Astrocyte of the cerebellum (primary cell): ENCODE results near the gene PIAS2.

Experiments
- DNase-seq: peaks from one replicate; pipeline ENCODE4 v3.0.0-alpha.2; 2011; ENCODE audit warnings: low read depth
- H3K4me3 ChIP-seq: 2 replicates; pipeline ENCODE4 v1.5.1; 2011; ENCODE audit warnings: mild to moderate bottlenecking, low read depth, low read length, moderate library complexity
- in situ Hi-C: cut with HindIII; loops from 2 replicates; pipeline ENCODE4 v1.10.0; 2017; ENCODE audit warnings: low sequenced_read_pairs
- TF ChIP-seq, protein P1 (sequence below): IDR thresholded peaks from 2 replicates; pipeline ENCODE4 v1.5.1; 2012; ENCODE audit warnings: low read length, low read depth, moderate library complexity, mild to moderate bottlenecking; ENCODE audit errors: missing control alignments

The PIAS2 gene

DNA sequence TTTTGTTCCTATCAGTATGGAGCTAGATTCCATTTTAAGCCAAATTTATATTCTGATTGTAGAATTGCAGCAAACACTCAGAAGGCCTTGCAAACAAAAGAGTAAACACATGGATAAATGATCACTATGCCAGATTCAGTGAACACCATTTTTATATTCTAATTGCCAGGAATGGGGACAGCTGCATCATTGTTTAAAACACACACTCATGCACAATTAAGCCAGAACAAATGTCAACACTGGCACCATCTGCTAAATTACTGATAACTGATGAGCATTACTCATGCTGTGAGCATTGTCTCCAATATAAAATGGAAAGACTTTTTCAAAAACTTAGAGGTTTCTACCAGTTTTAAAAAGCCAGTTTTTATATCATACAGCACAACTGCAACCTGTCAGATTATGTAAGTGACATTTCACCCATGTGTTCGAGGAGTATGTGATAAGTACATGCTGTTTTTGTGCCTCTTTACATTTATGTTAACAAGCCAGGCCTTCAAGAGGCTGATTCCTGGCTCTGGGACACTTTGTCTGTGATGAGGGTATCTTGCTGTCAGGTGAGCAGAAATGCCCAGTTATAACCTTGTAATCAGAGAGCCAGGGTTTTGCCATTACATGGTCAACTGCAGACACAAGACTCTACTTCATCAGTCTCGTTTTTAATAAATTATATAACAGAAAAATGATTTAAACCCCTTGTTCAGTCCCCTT, 156.1 kb downstream of the PIAS2 start:
- TF ChIP-seq, protein P1, sequence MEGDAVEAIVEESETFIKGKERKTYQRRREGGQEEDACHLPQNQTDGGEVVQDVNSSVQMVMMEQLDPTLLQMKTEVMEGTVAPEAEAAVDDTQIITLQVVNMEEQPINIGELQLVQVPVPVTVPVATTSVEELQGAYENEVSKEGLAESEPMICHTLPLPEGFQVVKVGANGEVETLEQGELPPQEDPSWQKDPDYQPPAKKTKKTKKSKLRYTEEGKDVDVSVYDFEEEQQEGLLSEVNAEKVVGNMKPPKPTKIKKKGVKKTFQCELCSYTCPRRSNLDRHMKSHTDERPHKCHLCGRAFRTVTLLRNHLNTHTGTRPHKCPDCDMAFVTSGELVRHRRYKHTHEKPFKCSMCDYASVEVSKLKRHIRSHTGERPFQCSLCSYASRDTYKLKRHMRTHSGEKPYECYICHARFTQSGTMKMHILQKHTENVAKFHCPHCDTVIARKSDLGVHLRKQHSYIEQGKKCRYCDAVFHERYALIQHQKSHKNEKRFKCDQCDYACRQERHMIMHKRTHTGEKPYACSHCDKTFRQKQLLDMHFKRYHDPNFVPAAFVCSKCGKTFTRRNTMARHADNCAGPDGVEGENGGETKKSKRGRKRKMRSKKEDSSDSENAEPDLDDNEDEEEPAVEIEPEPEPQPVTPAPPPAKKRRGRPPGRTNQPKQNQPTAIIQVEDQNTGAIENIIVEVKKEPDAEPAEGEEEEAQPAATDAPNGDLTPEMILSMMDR = no peak
- in situ Hi-C loops = loop anchor here (5.0 kb wide), 1 partner anchor 46 kb away; no protein-coding TSS in a partner anchor

DNA sequence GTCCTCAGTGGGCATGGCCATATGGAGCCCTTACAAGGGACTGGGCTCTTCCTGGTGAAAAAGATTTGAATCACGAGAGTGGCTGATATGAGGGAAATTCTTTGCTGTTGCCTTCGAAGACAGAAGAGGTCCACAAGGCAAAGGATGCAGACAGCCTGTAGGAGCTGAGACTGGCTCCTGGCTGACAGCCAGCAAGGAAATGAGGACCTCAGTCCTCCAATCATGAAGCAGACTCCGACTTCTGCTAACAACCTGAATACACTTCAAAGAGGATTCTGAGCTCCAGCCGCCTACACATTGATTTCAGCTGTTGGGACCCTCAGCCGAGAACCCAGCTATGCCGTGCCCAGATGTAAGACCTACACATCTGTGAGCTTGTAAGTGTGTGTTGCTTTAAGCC, 157.4 kb downstream of the PIAS2 start:
- TF ChIP-seq, protein P1 = no peak
- H3K4me3 ChIP-seq = no peak overlapping the region
- in situ Hi-C loops = loop anchor here (5.0 kb wide), 1 partner anchor 47 kb away; no protein-coding TSS in a partner anchor
- no peak for DNase-seq

More for the DNA sequence above, 156.1 kb downstream of the PIAS2 start:
- no peak for DNase-seq
- no peak overlapping the region for H3K4me3 ChIP-seq

DNA sequence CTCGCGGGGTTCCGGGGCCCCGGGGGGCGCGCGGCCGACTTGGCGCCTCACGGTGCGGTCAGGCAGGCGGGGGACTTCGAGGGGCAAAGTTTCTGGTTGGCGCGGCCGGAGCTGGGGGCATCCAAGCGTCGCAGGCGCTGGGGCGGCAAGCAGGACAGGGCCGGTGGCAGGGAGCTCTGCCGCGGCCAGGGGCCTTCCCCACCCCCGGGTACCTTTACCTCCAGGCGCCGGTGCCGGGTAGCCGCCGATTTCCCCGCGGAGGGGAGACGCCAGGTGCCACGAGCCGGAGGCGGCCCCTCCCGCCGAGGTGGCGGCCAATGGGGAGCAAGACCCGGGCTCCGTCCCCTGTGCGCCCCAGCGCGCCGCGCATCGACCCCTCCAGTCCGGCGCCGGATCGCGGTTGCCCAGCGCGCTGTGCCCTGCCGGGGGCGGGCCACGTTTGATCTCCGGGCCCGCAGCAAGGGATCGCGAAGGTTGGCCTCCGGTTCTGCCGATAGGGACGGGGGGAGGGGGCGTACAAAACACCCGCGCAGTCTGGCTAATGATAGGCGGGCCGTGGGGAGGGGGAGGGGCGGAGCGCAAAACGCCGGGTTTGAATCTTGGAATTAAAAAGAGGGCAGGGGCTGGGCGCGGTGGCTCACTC, 160.6 kb downstream of the PIAS2 start, which contains the start of gene ST8SIA5:
Gene ST8SIA5, minus strand, starts transcription at position 495 of the 643 bp plus-strand sequence. CDS start 545 bp downstream, outside the sequence.
- in situ Hi-C loops = no loop called here
- DNase-seq = no peak
- TF ChIP-seq, protein P1 = no peak
- H3K4me3 ChIP-seq = peak within 1 kb of the TSS; percentile 53

DNA sequence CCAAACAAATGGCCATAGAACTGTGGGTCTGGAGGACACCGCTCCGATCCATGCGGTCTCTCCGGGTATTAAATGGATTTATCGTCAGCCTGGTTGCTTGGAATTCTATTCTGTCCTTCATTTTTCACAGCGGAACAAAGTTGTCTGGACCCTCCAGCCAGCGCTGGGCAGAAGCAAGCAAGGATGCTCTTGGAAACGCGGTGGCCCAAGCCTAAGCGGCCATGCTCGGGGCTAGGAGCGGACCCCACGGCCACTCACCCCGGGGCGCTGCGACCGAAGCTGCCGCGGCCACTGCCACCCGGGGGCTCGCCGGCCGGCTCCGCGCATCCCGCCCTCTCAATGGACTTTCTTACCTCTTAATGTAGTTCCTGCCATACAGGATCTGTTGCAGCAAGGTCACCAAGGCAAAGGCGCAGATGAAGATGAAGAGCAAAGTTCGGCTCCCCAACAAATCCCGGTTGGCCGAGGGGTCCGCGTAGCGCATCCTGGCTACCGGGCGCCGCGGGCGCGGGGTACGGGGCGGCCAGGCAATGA, 161.2 kb downstream of the PIAS2 start:
- peak overlapping the region; percentile 53 for H3K4me3 ChIP-seq
- no peak for DNase-seq
- TF ChIP-seq, protein P1 = no peak
- in situ Hi-C loops = no loop called here

DNA sequence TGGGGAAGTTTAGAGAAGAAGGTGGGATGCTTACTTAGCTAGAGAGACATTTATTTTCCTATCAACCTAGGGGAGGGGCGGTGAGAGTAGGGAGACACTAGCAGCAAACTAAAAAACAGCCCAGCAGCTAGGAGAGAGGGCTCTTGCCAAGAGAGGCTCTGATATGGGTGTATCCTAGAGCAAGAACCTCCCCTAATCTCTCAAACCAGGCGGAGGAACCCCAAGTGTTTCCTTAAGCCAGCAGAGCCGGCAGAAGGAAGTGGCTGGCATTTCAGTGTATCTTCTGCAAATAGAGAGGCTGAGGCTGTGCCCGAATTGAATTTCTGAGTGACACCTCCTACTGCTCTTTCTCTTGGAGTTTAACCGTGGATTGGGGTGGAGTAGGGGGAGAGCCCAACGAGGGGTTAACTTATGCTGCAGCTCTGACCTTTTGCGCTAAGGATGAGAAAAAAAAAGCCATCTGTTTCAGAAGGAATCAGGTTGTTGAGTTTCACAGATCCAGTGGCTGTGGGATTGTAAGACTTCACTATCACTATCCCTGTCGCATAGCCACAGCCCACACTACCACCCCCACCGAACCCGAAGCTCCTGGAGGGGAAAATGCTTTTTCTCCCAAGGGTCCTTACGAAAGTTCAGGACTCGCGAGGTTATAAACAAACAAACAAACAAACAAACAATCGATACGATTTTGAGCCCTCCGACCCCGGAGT, 161.8 kb downstream of the PIAS2 start:
- H3K4me3 ChIP-seq = peak overlapping the region; percentile 53
- TF ChIP-seq, protein P1 = no peak
- DNase-seq = no peak
- in situ Hi-C loops = no loop called here

DNA sequence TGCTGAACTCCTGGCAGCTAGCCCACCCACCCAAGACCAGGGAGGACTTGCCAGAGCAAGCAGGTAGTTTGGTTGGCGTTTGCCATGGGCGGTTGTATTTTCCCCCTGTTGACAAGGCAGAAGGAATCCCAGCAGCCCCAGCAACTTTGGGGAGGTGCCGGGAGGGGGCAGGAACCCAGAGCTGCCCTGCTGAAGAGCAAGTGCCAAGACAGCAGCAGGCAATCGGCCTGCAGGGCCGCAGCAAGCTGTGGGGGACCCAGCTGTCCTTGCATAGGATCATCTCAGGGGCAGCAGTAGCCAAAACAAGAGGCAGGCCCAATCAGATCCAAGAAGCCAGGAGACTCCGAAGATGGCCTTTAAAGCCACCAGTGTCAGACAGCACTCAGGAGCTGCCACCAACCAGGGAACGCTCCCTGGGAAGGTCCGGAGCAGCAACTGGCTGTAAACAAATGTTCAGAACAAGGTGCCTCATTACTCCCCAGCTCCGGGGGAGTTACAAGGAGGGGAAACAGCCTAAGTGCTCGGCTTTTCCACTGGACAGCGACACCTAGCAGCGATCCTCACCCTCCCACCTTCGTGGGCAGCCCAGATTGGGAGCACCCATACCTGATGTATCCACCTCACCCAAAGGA, 162.5 kb downstream of the PIAS2 start:
- DNase-seq = no peak
- TF ChIP-seq, protein P1 = peak; percentile 29
- H3K4me3 ChIP-seq = no peak overlapping the region
- in situ Hi-C loops = no loop called here
